SK-N-SH treated with all-trans-retinoic acid at 6 μM for 48 hours (cell line): ENCODE measurements around the gene COMMD4.

Experiments used
- ESRRG ChIP-seq: fragments of 250-450 bp; sonication (Bioruptor Pico); IDR thresholded peaks from 2 replicates; pipeline ENCODE4 v1.6.1; 2021; ENCODE audit warnings: mild to moderate bottlenecking
- TCF4 ChIP-seq: fragments of 250-450 bp; sonication (Bioruptor Pico); IDR thresholded peaks from 2 replicates; pipeline ENCODE4 v1.8.0; 2021; ENCODE audit warnings: mild to moderate bottlenecking, moderate library complexity, borderline replicate concordance
- ZFP3 ChIP-seq: fragments of 250-450 bp; sonication (Bioruptor Pico); IDR thresholded peaks from 2 replicates; pipeline ENCODE4 v1.5.0; 2020; ENCODE audit warnings: mild to moderate bottlenecking, moderate library complexity
- TF ChIP-seq, protein P1 (sequence below): fragments of 250-450 bp; sonication (Bioruptor Pico); IDR thresholded peaks from 2 replicates; pipeline ENCODE4 v1.5.1; 2021; ENCODE audit warnings: mild to moderate bottlenecking, moderate library complexity

DNA sequence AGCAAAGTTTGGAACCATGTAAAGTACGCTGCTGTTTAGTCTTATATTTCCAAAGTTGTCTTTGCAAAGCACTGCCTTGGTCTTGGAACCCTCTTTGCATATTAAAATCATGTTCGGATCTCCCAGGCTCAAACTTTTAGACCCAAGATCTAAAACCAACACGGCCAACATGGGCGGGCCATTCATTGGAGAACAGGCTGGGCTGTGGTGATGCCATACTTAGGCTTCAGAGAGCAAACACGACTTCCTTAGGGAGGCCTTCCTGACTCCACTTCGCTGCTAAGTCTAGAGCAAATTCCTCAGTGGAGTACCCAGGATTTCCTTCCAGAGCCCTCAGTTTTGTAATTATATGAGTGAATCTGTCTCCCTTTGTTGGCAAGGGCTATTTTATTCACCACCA lies 29.0 kb downstream of the COMMD4 start:
- TF ChIP-seq TCF4 (CRISPR knock-in tag): no peak
- TF ChIP-seq, protein P1, sequence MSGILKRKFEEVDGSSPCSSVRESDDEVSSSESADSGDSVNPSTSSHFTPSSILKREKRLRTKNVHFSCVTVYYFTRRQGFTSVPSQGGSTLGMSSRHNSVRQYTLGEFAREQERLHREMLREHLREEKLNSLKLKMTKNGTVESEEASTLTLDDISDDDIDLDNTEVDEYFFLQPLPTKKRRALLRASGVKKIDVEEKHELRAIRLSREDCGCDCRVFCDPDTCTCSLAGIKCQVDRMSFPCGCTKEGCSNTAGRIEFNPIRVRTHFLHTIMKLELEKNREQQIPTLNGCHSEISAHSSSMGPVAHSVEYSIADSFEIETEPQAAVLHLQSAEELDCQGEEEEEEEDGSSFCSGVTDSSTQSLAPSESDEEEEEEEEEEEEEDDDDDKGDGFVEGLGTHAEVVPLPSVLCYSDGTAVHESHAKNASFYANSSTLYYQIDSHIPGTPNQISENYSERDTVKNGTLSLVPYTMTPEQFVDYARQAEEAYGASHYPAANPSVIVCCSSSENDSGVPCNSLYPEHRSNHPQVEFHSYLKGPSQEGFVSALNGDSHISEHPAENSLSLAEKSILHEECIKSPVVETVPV (CRISPR knock-in tag): no peak
- TF ChIP-seq ZFP3: no peak
- no peak for TF ChIP-seq ESRRG (CRISPR knock-in tag)
